Measurements from ENCODE around the gene TMUB1.

DNA sequence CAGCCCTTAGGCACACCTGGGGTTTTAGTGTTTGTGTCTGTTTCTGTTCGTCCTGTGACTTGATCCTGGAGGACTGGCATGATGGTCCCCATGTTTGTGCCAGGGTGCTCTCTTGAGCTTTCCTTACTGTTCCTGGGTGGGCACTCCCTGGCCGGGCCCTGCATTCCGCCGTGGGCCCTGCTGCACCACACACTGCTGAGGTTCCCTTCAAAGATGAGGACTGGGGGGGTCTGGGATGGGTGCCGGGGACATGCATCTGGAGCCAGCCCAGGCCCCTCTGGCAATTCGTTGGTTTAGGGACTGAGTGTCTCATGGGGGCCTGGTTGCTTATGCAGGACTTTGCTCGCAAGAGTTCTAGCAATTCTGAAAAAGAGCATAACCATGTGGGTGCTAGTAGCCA lies 7.7 kb upstream of the TMUB1 start:
- TF ChIP-seq POLR2A (IDR thresholded peaks at IDR 0.05) (no peak), POLR2AphosphoS5 (IDR thresholded peaks at IDR 0.05) (no peak)
- TF ChIP-seq, protein P1, sequence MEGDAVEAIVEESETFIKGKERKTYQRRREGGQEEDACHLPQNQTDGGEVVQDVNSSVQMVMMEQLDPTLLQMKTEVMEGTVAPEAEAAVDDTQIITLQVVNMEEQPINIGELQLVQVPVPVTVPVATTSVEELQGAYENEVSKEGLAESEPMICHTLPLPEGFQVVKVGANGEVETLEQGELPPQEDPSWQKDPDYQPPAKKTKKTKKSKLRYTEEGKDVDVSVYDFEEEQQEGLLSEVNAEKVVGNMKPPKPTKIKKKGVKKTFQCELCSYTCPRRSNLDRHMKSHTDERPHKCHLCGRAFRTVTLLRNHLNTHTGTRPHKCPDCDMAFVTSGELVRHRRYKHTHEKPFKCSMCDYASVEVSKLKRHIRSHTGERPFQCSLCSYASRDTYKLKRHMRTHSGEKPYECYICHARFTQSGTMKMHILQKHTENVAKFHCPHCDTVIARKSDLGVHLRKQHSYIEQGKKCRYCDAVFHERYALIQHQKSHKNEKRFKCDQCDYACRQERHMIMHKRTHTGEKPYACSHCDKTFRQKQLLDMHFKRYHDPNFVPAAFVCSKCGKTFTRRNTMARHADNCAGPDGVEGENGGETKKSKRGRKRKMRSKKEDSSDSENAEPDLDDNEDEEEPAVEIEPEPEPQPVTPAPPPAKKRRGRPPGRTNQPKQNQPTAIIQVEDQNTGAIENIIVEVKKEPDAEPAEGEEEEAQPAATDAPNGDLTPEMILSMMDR (IDR thresholded peaks at IDR 0.05), result no peak
